K562 treated with DMSO at 1 percent for 4 hours (cell line): ENCODE data around the gene CELA2A. TPM values are rescaled to one million over a fixed set of nuclear protein-coding genes. Genes with fewer than 3 reads are reported as not detected.

Source experiments
- total RNA-seq: library from RNA; unstranded; fragments of 300-600 nt; gene quantifications from 2 replicates; pipeline ENCODE4 v1.2.3, GENCODE V29; 2022; ENCODE audit not compliant: insufficient read depth

CELA2A gene
- not detected in 2 replicates for total RNA-seq

DNA sequence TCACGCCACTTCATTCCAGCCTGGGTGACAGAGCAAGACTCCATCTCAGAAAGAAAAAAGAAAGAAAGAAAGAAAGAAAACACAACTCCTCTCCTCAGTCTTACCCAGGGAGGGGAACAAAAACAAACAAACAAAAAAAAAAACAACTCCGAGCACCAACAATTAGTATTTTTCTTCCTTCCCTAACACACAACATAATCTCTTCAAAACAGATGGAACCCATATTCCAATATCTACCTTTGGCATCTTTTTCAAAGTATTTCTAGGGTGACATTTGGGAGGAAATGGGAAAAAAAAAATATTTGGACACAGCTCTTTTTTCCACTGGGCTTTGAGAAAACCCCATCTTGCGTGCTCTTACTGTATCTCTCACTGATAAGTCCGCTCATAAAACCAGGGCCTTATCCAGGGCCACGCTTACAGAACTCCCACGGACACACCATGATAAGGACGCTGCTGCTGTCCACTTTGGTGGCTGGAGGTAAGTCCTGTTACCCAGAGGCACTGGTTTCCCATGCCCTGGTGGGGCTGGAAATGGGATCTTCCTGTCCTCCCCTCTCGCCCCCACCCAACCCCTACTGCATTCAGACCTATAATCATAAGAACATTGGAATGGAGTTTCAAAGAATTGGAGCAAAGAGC lies at the start of gene CELA2A:
Gene CELA2A, plus strand, starts transcription at position 420 of the 642 bp plus-strand sequence. Its CDS starts 22 bp downstream, at position 442.

DNA sequence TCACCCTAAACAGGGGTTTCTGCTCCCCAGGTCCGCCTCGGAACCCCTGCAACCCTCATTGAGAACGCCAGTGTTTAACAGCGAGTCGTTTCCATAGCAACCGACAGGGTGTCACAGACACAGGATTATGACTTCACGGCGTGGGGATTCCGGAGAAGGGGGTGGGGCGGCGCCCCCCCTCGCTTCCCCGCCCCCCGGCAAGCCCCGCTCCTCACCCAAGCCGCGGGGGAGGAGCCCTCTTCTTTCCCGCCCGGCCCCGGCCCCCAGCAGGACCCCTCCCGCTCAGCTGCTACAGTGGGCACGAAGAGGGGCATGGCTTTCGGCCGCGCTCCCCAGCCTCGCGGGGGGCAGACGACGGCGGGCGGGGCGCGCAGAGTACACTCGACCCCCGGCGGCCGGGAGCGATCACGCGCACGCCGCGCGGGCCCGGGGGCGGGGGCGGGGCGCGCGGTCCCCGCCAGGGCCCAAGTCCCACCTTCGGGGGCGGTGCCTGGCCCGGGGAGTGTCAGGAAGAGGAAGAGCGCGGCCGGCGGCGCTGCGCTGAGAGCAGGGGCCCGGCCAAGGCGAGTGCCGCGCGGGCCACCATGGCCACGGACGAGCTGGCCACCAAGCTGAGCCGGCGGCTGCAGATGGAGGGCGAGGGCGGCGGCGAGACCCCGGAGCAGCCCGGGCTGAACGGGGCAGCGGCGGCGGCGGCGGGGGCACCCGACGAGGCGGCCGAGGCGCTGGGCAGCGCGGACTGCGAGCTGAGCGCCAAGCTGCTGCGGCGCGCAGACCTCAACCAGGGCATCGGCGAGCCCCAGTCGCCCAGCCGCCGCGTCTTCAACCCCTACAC lies 46.9 kb upstream of the CELA2A start, which contains the start of gene EFHD2:
Gene EFHD2, plus strand, starts transcription at position 501 of the 835 bp plus-strand sequence. Its CDS starts 84 bp downstream, at position 585.

DNA sequence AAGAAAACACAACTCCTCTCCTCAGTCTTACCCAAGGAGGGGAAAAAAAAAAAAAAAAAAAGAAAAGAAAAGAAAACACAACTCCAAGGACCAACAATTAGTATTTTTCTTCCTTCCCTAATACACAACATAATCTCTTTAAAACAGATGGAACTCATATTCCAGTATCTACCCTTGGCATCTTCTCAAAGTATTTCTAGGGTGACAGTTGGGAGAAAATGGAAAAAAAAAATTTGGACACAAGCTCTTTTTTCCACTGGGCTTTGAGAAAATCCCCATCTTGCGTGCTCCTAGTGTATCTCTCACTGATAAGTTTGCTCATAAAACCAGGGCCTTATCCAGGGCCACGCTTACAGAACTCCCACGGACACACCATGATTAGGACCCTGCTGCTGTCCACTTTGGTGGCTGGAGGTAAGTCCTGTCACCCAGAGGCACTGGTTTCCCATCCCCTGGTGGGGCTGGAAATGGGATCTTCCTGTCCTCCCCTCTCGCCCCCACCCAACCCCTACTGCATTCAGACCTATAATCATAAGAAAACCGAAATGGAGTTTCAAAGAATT lies 19.3 kb downstream of the CELA2A start, which contains the start of gene CELA2B:
Gene CELA2B, plus strand, starts transcription at position 353 of the 563 bp plus-strand sequence. Its CDS starts 22 bp downstream, at position 375.

Other genes starting within 250 kb of the CELA2A start
- gene FHAD1, start 209.5 kb upstream of the CELA2A start, total RNA-seq = 0.32 and 1.9 TPM in 2 replicates
- gene EFHD2, start 46.8 kb upstream of the CELA2A start, total RNA-seq = 59.8 and 63.3 TPM in 2 replicates
- gene CTRC, start 18.3 kb upstream of the CELA2A start, total RNA-seq = not detected in 2 replicates
- gene CELA2B, start 19.4 kb downstream of the CELA2A start, total RNA-seq = not detected in 2 replicates
- gene CASP9, start 67.5 kb downstream of the CELA2A start, total RNA-seq = 37.2 and 39.4 TPM in 2 replicates
- gene DNAJC16, start 70.1 kb downstream of the CELA2A start, total RNA-seq = 4.5 and 7.2 TPM in 2 replicates
- not detected in 2 replicates for gene AGMAT, start 128.3 kb downstream of the CELA2A start, total RNA-seq
- 11.0 and 14.6 TPM in 2 replicates for gene DDI2, start 160.7 kb downstream of the CELA2A start, total RNA-seq
- gene PLEKHM2, start 227.6 kb downstream of the CELA2A start, total RNA-seq = 85.4 and 88.8 TPM in 2 replicates